IMR-90 (cell line): Measurements from ENCODE around the gene RAI14.

ENCODE experiments used
- BHLHE40 ChIP-seq: fragments of 150-350 bp; IDR thresholded peaks from 2 replicates; pipeline ENCODE4 v1.6.1; 2016; ENCODE audit warnings: mild to moderate bottlenecking, low read depth, low read length
- CEBPB ChIP-seq: IDR thresholded peaks from 2 replicates; pipeline ENCODE4 v1.6.1; 2012; ENCODE audit warnings: low read depth, low read length, improper control_type of control experiment
- CTCF ChIP-seq: conservative IDR thresholded peaks from 2 replicates; pipeline ENCODE4 v1.5.1; 2012; ENCODE audit warnings: mild to moderate bottlenecking, low read depth, low read length, improper control_type of control experiment
- ELK1 ChIP-seq: fragments of 150-350 bp; IDR thresholded peaks from 2 replicates; pipeline ENCODE4 v1.6.1; 2016; ENCODE audit warnings: low read depth, mild to moderate bottlenecking, low read length, moderate library complexity, borderline replicate concordance
- FOS ChIP-seq: fragments of 150-350 bp; IDR thresholded peaks from 2 replicates; pipeline ENCODE4 v1.6.1; 2016; ENCODE audit warnings: low read depth, low read length
- MAFK ChIP-seq: IDR thresholded peaks from 2 replicates; pipeline ENCODE4 v1.6.1; 2012; ENCODE audit warnings: low read depth, low read length, improper control_type of control experiment
- MAZ ChIP-seq: IDR thresholded peaks from 2 replicates; pipeline ENCODE4 v1.6.1; 2012; ENCODE audit warnings: low read depth, mild to moderate bottlenecking, low read length, improper control_type of control experiment, moderate library complexity, borderline replicate concordance
- MXI1 ChIP-seq: IDR thresholded peaks from 2 replicates; pipeline ENCODE4 v1.6.1; 2012; ENCODE audit warnings: low read depth, mild to moderate bottlenecking, low read length, moderate library complexity, borderline replicate concordance
- POLR2A ChIP-seq: IDR thresholded peaks from 2 replicates; pipeline ENCODE4 v1.6.1; 2012; ENCODE audit warnings: mild to moderate bottlenecking, low read depth, low read length
- RAD21 ChIP-seq: IDR thresholded peaks from 2 replicates; pipeline ENCODE4 v1.6.1; 2012; ENCODE audit warnings: low read length, improper control_type of control experiment
- RFX5 ChIP-seq: IDR thresholded peaks from 2 replicates; pipeline ENCODE4 v1.8.0; 2012; ENCODE audit warnings: low read depth, mild to moderate bottlenecking, low read length, moderate library complexity
- SMC3 ChIP-seq: fragments of 150-350 bp; IDR thresholded peaks from 2 replicates; pipeline ENCODE4 v1.6.1; 2016; ENCODE audit warnings: low read depth, mild to moderate bottlenecking, antibody characterized with exemption, low read length, moderate library complexity
- TF ChIP-seq, protein P1 (sequence below): fragments of 150-350 bp; IDR thresholded peaks from 2 replicates; pipeline ENCODE4 v1.6.1; 2017; ENCODE audit warnings: mild to moderate bottlenecking, antibody characterized with exemption, low read length, low read depth

DNA sequence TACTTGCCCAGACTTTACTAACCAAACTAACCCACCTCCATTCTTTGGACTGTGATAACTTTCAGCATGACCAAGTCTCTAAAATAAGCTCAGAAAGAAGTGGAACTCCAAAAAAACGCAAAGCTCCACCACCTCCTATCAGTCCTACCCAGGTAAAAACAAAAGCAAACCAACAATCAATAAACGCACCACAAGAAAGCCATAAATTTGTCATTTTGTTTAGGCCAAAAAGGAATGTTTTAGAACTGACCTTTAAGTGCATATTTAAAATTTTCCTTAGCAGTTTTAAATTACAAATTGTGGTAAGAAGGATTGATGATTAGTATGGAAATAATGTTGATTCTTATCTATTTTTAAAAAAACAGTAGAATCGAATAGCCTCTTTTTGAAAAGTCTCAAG lies 157.4 kb downstream of the RAI14 start:
- TF ChIP-seq CTCF (no peak), RFX5 (no peak), MXI1 (no peak), RAD21 (no peak), ELK1 (no peak), BHLHE40 (no peak), POLR2A (no peak), CEBPB (no peak), MAZ (no peak), FOS (no peak), SMC3 (no peak), MAFK (no peak)
- TF ChIP-seq, protein P1, sequence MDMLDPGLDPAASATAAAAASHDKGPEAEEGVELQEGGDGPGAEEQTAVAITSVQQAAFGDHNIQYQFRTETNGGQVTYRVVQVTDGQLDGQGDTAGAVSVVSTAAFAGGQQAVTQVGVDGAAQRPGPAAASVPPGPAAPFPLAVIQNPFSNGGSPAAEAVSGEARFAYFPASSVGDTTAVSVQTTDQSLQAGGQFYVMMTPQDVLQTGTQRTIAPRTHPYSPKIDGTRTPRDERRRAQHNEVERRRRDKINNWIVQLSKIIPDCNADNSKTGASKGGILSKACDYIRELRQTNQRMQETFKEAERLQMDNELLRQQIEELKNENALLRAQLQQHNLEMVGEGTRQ, result no peak
